Thyroid gland (tissue), 4 donors: ENCODE results near the gene IGFBP2. TPM values are rescaled to one million over a fixed set of nuclear protein-coding genes. Genes with fewer than 3 reads are reported as not detected.

Experiments
- DNase-seq, 2 donors: peaks; one replicate each; pipeline ENCODE4 v3.0.0-alpha.2; 2019
- H3K27ac ChIP-seq, 3 donors: fragments of 200-600 bp; sonication (generic); 1 replicate in 2 of 3; 2 replicates in 1 of 3; pipeline ENCODE4 v1.5.1; 2016 to 2019; ENCODE audit warnings: mild to moderate bottlenecking in 1 of 3, moderate library complexity in 1 of 3
- H3K27me3 ChIP-seq: fragments of 200-600 bp; sonication (generic); one replicate; pipeline ENCODE4 v1.5.1; 2019
- H3K36me3 ChIP-seq, 2 donors: fragments of 200-600 bp; sonication (generic); one replicate each; pipeline ENCODE4 v1.5.1; 2016 to 2019
- H3K4me1 ChIP-seq, 2 donors: fragments of 200-600 bp; sonication (generic); one replicate each; pipeline ENCODE4 v1.5.1; 2017 to 2019
- H3K4me3 ChIP-seq, 3 donors: fragments of 200-600 bp; sonication (generic); replicated peaks in 1 of 3; 1 replicate in 2 of 3; 2 replicates in 1 of 3; pipeline ENCODE4 v1.5.1; 2016; ENCODE audit warnings: mild to moderate bottlenecking in 1 of 3
- H3K9me3 ChIP-seq: fragments of 200-600 bp; sonication (generic); one replicate; pipeline ENCODE4 v1.5.1; 2017
- POLR2A ChIP-seq, 2 donors: fragments of 450-650 bp; IDR thresholded peaks; one replicate each; pipeline ENCODE4 v1.6.1; 2017; ENCODE audit warnings: antibody characterized with exemption in 2 of 2, mild to moderate bottlenecking in 2 of 2, moderate library complexity in 1 of 2
- WGBS, 2 donors: methylation state at CpG; one replicate each; pipeline ENCODE4 v1.1.5; 2017; 5-methylcytosine and 5-hydroxymethylcytosine counted together
- intact Hi-C: fragments of 100-400 bp; cut with DNase I; formaldehyde crosslinking; loops from one replicate; pipeline ENCODE4 v1.15.1; 2023
- total RNA-seq, 4 donors: library from RNA; depleted of rRNA; stranded (reverse); fragments of >200 nt; gene quantifications; one replicate each; pipeline ENCODE4 v1.2.3, GENCODE V29; 2016
- TF ChIP-seq, protein P1 (sequence below), 6 experiments: fragments of 200-600 bp in 3 of 6; fragments of 450-650 bp in 3 of 6; sonication (generic) in 3 of 6; IDR thresholded peaks; one replicate each; pipeline ENCODE4 v1.5.1; 2016 to 2019; ENCODE audit warnings: antibody characterized with exemption in 6 of 6, mild to moderate bottlenecking in 2 of 6, inconsistent platforms in 1 of 6, moderate library complexity in 1 of 6

Gene IGFBP2, protein sequence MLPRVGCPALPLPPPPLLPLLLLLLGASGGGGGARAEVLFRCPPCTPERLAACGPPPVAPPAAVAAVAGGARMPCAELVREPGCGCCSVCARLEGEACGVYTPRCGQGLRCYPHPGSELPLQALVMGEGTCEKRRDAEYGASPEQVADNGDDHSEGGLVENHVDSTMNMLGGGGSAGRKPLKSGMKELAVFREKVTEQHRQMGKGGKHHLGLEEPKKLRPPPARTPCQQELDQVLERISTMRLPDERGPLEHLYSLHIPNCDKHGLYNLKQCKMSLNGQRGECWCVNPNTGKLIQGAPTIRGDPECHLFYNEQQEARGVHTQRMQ
- total RNA-seq = 10 to 100 TPM; 26.5 to 45.0 (median 40.0) TPM

GRCh38 chr2:216632952-216633615 lies at the start of gene IGFBP2:
Gene IGFBP2 (plus strand): TSS chr2:216633420. CDS start chr2:216633524, 104 bp downstream.
- DNase-seq = peak; percentile 25 to 32
- Histone ChIP-seq H3K36me3 (no peaks in the 10 kb centered on the region), H3K27me3 (no peaks in the 10 kb centered on the region), H3K9me3 (no peaks in the 10 kb centered on the region), H3K4me3 (peak within 1 kb of the TSS in 2 of 3 donors; percentile 37 to 47), H3K27ac (no peak within 1 kb of the TSS), H3K4me1 (peaks cover 8 to 23% of the 10 kb centered on the region in 2 donors)
- 0 to 2% methylated on average over 1 to 39 of the region's 70 CpGs for WGBS, 2 donors
- intact Hi-C loops = no loop called here
- TF ChIP-seq, protein P1, sequence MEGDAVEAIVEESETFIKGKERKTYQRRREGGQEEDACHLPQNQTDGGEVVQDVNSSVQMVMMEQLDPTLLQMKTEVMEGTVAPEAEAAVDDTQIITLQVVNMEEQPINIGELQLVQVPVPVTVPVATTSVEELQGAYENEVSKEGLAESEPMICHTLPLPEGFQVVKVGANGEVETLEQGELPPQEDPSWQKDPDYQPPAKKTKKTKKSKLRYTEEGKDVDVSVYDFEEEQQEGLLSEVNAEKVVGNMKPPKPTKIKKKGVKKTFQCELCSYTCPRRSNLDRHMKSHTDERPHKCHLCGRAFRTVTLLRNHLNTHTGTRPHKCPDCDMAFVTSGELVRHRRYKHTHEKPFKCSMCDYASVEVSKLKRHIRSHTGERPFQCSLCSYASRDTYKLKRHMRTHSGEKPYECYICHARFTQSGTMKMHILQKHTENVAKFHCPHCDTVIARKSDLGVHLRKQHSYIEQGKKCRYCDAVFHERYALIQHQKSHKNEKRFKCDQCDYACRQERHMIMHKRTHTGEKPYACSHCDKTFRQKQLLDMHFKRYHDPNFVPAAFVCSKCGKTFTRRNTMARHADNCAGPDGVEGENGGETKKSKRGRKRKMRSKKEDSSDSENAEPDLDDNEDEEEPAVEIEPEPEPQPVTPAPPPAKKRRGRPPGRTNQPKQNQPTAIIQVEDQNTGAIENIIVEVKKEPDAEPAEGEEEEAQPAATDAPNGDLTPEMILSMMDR (IDR thresholded peaks at IDR 0.05) = no peak
- TF ChIP-seq POLR2A (IDR thresholded peaks at IDR 0.05) = peak in 1 of 2 donors; percentile 40

DNA sequence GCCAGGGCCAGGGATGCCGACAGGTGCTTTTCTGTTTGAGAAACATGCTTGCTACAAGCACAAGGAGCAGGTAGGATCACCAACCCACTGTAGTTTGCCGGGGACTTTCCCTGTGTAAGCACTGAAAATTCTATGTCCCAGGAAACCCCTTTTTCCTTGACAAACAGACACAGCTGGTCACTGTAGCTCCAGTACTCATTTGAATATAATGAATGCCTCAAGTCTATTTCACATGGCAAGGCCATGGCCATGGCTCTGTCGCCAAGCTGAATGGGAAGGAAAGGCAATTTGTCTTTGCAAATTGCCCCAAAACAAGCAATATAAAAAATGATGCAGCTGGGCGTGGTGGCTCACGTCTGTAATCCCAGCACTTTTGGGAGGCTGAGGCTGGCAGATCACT lies 49.6 kb upstream of the IGFBP2 start:
- H3K9me3 ChIP-seq = no peaks in the 10 kb centered on the region
- H3K4me3 ChIP-seq = no peak overlapping the region
- WGBS, 2 donors = 87 to 90% methylated on average over 5 of the region's 5 CpGs
- no peaks in the 10 kb centered on the region for H3K27me3 ChIP-seq
- H3K36me3 ChIP-seq = no peaks in the 10 kb centered on the region
- DNase-seq = no peak
- no peaks in the 10 kb centered on the region for H3K4me1 ChIP-seq
- TF ChIP-seq, protein P1 (IDR thresholded peaks at IDR 0.05) = no peak
- no peak for TF ChIP-seq POLR2A (IDR thresholded peaks at IDR 0.05)
- H3K27ac ChIP-seq = no peak overlapping the region
- intact Hi-C loops = no loop called here

- no peaks in the 10 kb centered on the region for H3K27me3 ChIP-seq
- H3K9me3 ChIP-seq = no peaks in the 10 kb centered on the region
- TF ChIP-seq, protein P1 (IDR thresholded peaks at IDR 0.05) = no peak
- no peak overlapping the region for H3K4me3 ChIP-seq
- H3K27ac ChIP-seq = no peak overlapping the region
- no peaks in the 10 kb centered on the region for H3K4me1 ChIP-seq
- intact Hi-C loops = no loop called here
- DNase-seq = no peak
- no peaks in the 10 kb centered on the region for H3K36me3 ChIP-seq
- WGBS, 2 donors = 82% methylated on average over 8 of the region's 8 CpGs
Observed at GRCh38 chr2:216584112-216584511, 49.1 kb upstream of the IGFBP2 start.

- TF ChIP-seq POLR2A (IDR thresholded peaks at IDR 0.05) = no peak
- TF ChIP-seq, protein P1 (IDR thresholded peaks at IDR 0.05) = no peak
- no peak overlapping the region for H3K27ac ChIP-seq
- H3K4me1 ChIP-seq = peaks cover 0 to 1% of the 10 kb centered on the region in 2 donors
- H3K9me3 ChIP-seq = no peaks in the 10 kb centered on the region
- no peaks in the 10 kb centered on the region for H3K36me3 ChIP-seq
- intact Hi-C loops = no loop called here
- no peak overlapping the region for H3K4me3 ChIP-seq
- DNase-seq = no peak
- H3K27me3 ChIP-seq = no peaks in the 10 kb centered on the region
- 98 to 99% methylated on average over 1 of the region's 1 CpG for WGBS, 2 donors
Observed at GRCh38 chr2:216585441-216585840, 47.8 kb upstream of the IGFBP2 start.
